ENCODE data around the gene TAS2R50. TPM values are rescaled to one million over a fixed set of nuclear protein-coding genes. Genes with fewer than 3 reads are reported as not detected.

The TAS2R50 gene
- total RNA-seq, 6 experiments from 2014 or later: 0.19 to 0.32 (median 0.22) TPM; not detected in 2

DNA sequence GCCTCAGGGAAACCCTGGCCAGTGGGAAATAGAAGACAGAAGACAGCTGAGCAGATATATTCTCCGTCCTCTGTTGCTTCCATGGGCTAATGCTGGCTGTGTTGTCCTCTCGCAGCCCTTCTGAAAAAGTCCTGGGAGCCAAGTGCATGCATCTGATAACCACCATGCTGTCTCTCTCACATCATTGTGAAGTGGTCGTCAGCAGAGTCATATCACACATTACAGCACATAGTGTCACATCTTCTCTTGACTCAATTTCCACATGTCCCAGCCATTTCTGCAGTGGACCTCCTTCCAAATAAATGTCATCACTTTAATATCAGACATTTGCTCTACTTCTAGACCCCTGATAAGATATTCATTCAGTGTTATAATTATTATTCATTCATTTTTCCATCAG, 7.6 kb upstream of the TAS2R50 start:
- no peak for DNase-seq
- Mint-ChIP-seq H3K4me1 (ENCODE audit: low read depth) (no peaks in the 10 kb centered on the region), H3K27ac (no peak overlapping the region), H3K4me3 (no peak overlapping the region), H3K27me3 (ENCODE audit: insufficient read depth) (peaks cover 1% of the 10 kb centered on the region; the same call in 1 of the 2 replicates), H3K9me3 (peaks cover 6% of the 10 kb centered on the region; the same call in 1 of the 2 replicates), H3K36me3 (ENCODE audit: low read depth) (peaks cover 26% of the 10 kb centered on the region)
- TF ChIP-seq, protein P1, sequence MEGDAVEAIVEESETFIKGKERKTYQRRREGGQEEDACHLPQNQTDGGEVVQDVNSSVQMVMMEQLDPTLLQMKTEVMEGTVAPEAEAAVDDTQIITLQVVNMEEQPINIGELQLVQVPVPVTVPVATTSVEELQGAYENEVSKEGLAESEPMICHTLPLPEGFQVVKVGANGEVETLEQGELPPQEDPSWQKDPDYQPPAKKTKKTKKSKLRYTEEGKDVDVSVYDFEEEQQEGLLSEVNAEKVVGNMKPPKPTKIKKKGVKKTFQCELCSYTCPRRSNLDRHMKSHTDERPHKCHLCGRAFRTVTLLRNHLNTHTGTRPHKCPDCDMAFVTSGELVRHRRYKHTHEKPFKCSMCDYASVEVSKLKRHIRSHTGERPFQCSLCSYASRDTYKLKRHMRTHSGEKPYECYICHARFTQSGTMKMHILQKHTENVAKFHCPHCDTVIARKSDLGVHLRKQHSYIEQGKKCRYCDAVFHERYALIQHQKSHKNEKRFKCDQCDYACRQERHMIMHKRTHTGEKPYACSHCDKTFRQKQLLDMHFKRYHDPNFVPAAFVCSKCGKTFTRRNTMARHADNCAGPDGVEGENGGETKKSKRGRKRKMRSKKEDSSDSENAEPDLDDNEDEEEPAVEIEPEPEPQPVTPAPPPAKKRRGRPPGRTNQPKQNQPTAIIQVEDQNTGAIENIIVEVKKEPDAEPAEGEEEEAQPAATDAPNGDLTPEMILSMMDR (IDR thresholded peaks at IDR 0.05): no peak

DNA sequence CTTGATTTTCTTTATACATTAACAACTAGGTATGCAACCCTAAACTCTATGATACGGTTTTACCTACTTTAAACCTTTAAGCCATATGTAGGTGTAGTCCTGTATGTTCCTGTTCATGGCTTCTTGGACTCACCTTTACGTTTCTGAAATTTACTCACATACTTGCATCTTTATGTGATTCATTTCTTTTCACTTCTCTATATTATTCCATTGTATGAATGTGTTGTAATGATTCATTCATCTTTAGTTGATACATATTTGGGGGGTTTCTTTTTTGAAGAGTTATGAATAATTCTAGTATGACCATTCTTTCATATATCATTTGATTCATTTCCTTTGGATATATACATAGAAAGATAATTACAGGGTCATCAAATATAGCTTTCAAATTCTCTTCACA, 2.4 kb upstream of the TAS2R50 start:
- no peak overlapping the region for H3K4me3 Mint-ChIP-seq
- H3K36me3 Mint-ChIP-seq (ENCODE audit: low read depth): peaks cover 23% of the 10 kb centered on the region
- H3K4me1 Mint-ChIP-seq (ENCODE audit: low read depth): no peaks in the 10 kb centered on the region
- no peak for DNase-seq
- TF ChIP-seq, protein P1 (IDR thresholded peaks at IDR 0.05): no peak
- no peak overlapping the region for H3K27ac Mint-ChIP-seq
- peaks cover 1% of the 10 kb centered on the region; the same call in 1 of the 2 replicates for H3K27me3 Mint-ChIP-seq (ENCODE audit: insufficient read depth)
- peaks cover 6% of the 10 kb centered on the region; the same call in 1 of the 2 replicates for H3K9me3 Mint-ChIP-seq

DNA sequence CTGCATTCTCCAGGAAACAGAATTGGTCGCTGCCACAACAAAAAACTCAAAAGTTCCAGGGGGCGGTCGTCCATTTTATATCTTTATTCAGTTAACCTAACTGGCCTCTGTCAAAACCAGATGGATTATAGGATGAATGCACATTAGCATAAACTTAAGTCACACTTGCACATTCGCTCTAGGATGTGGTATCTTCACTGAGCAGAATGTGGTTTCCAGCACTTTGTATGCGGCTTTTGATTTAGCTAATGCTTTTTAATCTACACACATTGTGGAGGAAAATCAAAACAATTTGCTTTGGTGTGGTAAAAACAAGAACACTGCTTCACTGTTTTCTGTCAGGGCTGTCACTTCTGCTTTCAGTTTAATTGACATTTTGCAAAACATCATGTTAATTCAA, 4.5 kb downstream of the TAS2R50 start:
- Mint-ChIP-seq H3K27ac (no peak overlapping the region), H3K4me1 (ENCODE audit: low read depth) (peaks cover 9% of the 10 kb centered on the region), H3K36me3 (ENCODE audit: low read depth) (peaks cover 4% of the 10 kb centered on the region; the same call in 1 of the 2 replicates), H3K9me3 (no peaks in the 10 kb centered on the region), H3K4me3 (no peak overlapping the region), H3K27me3 (ENCODE audit: insufficient read depth) (no peaks in the 10 kb centered on the region)
- no peak for DNase-seq
- TF ChIP-seq, protein P1 (IDR thresholded peaks at IDR 0.05): no peak

DNA sequence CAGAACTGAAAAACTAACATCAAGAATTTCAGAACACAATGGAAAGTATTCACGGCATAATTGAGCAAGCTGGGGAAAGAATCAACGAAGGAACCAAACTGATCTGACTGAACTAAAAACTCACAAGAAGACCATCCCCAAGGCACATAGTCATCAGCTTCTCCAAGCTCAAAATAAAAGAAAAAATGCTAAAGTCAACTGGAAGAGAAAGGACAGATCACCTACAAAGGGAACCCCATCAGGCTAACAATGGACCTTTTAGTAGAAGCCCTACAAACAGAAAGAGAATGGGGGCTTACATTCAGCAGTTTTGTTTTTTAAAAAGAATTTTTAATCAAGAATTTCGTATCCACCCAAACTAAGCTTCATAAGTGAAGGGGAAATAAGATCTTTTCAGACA, 11.7 kb downstream of the TAS2R50 start:
- no peak for DNase-seq
- no peak overlapping the region for H3K4me3 Mint-ChIP-seq
- H3K27me3 Mint-ChIP-seq (ENCODE audit: insufficient read depth): no peaks in the 10 kb centered on the region
- H3K9me3 Mint-ChIP-seq: no peaks in the 10 kb centered on the region
- no peak overlapping the region for H3K27ac Mint-ChIP-seq
- no peaks in the 10 kb centered on the region for H3K36me3 Mint-ChIP-seq (ENCODE audit: low read depth)
- TF ChIP-seq, protein P1 (IDR thresholded peaks at IDR 0.05): no peak
- H3K4me1 Mint-ChIP-seq (ENCODE audit: low read depth): peaks cover 8% of the 10 kb centered on the region

DNA sequence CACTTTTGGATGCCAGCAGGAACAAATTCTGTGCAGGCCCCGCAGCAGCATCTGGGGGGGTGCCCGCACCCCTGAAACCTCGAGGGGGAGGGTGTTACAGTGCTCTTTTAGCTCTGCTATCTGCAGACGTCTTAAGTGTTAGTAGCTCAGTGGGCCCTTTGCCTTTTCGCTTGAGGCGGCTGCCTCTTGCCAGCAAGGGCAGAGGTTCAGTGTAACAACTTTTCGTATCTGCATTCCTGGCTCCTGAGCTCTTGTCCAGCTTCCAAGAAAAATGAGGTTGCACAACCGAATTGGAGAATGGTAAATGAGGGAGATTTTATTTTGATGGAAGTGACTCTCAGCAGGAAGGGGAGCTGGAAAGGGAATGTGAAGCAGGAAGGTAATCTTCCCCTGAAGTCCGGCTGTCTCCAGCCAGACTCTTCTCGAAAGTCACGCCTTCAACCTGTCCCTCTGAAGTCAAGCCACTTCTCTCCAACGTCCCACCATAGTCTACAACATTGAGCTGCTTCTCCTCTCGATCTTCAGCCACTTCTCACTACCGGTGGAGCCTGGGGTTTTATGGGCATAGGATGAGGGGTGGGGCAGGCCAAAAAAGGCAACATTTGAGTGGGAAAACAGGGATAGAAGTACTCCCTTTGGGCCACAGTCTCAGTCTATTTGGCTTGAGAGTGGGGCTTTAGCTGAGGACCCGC, 17.8 kb downstream of the TAS2R50 start:
- H3K9me3 Mint-ChIP-seq: no peaks in the 10 kb centered on the region
- no peaks in the 10 kb centered on the region for H3K27me3 Mint-ChIP-seq (ENCODE audit: insufficient read depth)
- H3K4me1 Mint-ChIP-seq (ENCODE audit: low read depth): peaks cover 44% of the 10 kb centered on the region
- H3K36me3 Mint-ChIP-seq (ENCODE audit: low read depth): peaks cover 6% of the 10 kb centered on the region; the same call in 1 of the 2 replicates
- H3K27ac Mint-ChIP-seq: peak overlapping the region; percentile 60
- peak; percentile 19 for DNase-seq
- H3K4me3 Mint-ChIP-seq: peak overlapping the region; percentile 15; the same call in 1 of the 2 replicates
- TF ChIP-seq, protein P1 (IDR thresholded peaks at IDR 0.05): no peak

Measured in HFFc6 (cell line).